Gastrocnemius medialis (tissue), 4 donors: Measurements from ENCODE around the gene ITGA3.

Experiments used
- POLR2A ChIP-seq, 2 donors: fragments of 450-650 bp; IDR thresholded peaks; one replicate each; pipeline ENCODE4 v1.6.1; 2017; ENCODE audit warnings: antibody characterized with exemption in 2 of 2, mild to moderate bottlenecking in 2 of 2, moderate library complexity in 2 of 2
- TF ChIP-seq, protein P1 (sequence below), 5 experiments: fragments of 450-650 bp in 3 of 5; fragments of 200-600 bp in 2 of 5; sonication (generic) in 2 of 5; IDR thresholded peaks in 4 of 5; conservative IDR thresholded peaks in 1 of 5; 1 replicate in 4 of 5; 2 replicates in 1 of 5; pipeline ENCODE4 v1.5.1; 2016 to 2019; ENCODE audit warnings: antibody characterized with exemption in 5 of 5, mild to moderate bottlenecking in 3 of 5, moderate library complexity in 3 of 5

DNA sequence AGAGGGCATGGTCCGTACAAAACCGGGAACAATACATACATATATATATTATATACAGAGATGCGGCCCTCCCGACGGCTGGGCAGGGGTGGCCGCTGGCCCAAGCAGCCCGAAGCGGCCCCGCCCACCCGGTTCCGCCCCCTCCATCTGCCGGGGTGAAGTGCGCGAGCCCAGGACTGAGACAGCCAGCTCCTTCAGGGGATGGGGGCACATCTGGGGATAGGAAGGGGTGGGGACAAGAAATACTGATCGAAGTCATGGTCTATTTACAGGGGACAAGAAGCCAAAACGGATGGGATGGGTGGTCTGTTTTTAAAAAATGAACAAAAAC lies 77.8 kb downstream of the ITGA3 start:
- TF ChIP-seq POLR2A (IDR thresholded peaks at IDR 0.05): no peak
- TF ChIP-seq, protein P1, sequence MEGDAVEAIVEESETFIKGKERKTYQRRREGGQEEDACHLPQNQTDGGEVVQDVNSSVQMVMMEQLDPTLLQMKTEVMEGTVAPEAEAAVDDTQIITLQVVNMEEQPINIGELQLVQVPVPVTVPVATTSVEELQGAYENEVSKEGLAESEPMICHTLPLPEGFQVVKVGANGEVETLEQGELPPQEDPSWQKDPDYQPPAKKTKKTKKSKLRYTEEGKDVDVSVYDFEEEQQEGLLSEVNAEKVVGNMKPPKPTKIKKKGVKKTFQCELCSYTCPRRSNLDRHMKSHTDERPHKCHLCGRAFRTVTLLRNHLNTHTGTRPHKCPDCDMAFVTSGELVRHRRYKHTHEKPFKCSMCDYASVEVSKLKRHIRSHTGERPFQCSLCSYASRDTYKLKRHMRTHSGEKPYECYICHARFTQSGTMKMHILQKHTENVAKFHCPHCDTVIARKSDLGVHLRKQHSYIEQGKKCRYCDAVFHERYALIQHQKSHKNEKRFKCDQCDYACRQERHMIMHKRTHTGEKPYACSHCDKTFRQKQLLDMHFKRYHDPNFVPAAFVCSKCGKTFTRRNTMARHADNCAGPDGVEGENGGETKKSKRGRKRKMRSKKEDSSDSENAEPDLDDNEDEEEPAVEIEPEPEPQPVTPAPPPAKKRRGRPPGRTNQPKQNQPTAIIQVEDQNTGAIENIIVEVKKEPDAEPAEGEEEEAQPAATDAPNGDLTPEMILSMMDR (IDR thresholded peaks at IDR 0.05 in 4 of 5, conservative IDR thresholded peaks at IDR 0.05 in 1 of 5): no peak
